Liver (tissue), 3 donors: Measurements from ENCODE around the gene TNRC6B.

Source experiments
- ATF3 ChIP-seq: IDR thresholded peaks from 2 replicates; pipeline ENCODE4 v1.6.1; 2016; ENCODE audit warnings: antibody characterized with exemption
- CTCF ChIP-seq: fragments of 150-350 bp; IDR thresholded peaks from 2 replicates; pipeline ENCODE4 v1.5.1; 2017; ENCODE audit warnings: improper control_type of control experiment, low read depth, low read length; ENCODE audit not compliant: missing input control
- FOXA1 ChIP-seq: IDR thresholded peaks from 2 replicates; pipeline ENCODE4 v1.6.1; 2016; ENCODE audit warnings: antibody characterized with exemption
- FOXA2 ChIP-seq: IDR thresholded peaks from 2 replicates; pipeline ENCODE4 v1.6.1; 2016; ENCODE audit warnings: antibody characterized with exemption
- JUND ChIP-seq, 2 donors: IDR thresholded peaks; 2 replicates each; pipeline ENCODE4 v1.6.1; 2016; ENCODE audit warnings: antibody characterized with exemption in 2 of 2
- MAX ChIP-seq: IDR thresholded peaks from 2 replicates; pipeline ENCODE4 v1.6.1; 2016; ENCODE audit warnings: antibody characterized with exemption
- RAD21 ChIP-seq, 2 donors: IDR thresholded peaks; 2 replicates each; pipeline ENCODE4 v1.6.1; 2016; ENCODE audit warnings: antibody characterized with exemption in 2 of 2, mild to moderate bottlenecking in 2 of 2
- REST ChIP-seq: IDR thresholded peaks from 2 replicates; pipeline ENCODE4 v1.6.1; 2016; ENCODE audit warnings: antibody characterized with exemption, mild to moderate bottlenecking
- SP1 ChIP-seq: IDR thresholded peaks from 2 replicates; pipeline ENCODE4 v1.6.1; 2018; ENCODE audit warnings: antibody characterized with exemption, mild to moderate bottlenecking
- TAF1 ChIP-seq: conservative IDR thresholded peaks from 2 replicates; pipeline ENCODE4 v1.6.1; 2016; ENCODE audit warnings: antibody characterized with exemption, mild to moderate bottlenecking
- YY1 ChIP-seq: IDR thresholded peaks from 2 replicates; pipeline ENCODE4 v1.6.1; 2016; ENCODE audit warnings: antibody characterized with exemption, mild to moderate bottlenecking
- ZBTB33 ChIP-seq: IDR thresholded peaks from 2 replicates; pipeline ENCODE4 v1.6.1; 2016; ENCODE audit warnings: antibody characterized with exemption
- donor health status: healthy.
- donor health status: healthy.

- TF ChIP-seq CTCF: no peak
- TF ChIP-seq RAD21 (IDR thresholded peaks at IDR 0.05): no peak
- no peak for TF ChIP-seq SP1
- TF ChIP-seq REST: no peak
- TF ChIP-seq MAX: no peak
- no peak for TF ChIP-seq ZBTB33
- TF ChIP-seq TAF1: no peak
- TF ChIP-seq YY1: peak; percentile 17
- no peak for TF ChIP-seq FOXA2
- no peak for TF ChIP-seq JUND (IDR thresholded peaks at IDR 0.05)
- TF ChIP-seq FOXA1: no peak
- no peak for TF ChIP-seq ATF3
Measured at GRCh38 chr22:40261783-40262182, 84.1 kb downstream of the TNRC6B start.
